HG03378 (cell line): ENCODE data around the gene RFC2.
A peak's percentile ranks its signal among the peaks of the same experiment; 100 is the strongest.
"Not testable (repeated sequence)": the region's sequence is repeated elsewhere in the genome, so short reads cannot be mapped to it uniquely, and the experiment has no call there.

Experiments used
- ATAC-seq: cut with Tn5 transposase; IDR thresholded peaks from one replicate; pipeline ENCODE4 v1.9.1; 2021; ENCODE audit warnings: mild to moderate bottlenecking, moderate library complexity; ENCODE audit not compliant: unreplicated experiment

Gene RFC2

DNA sequence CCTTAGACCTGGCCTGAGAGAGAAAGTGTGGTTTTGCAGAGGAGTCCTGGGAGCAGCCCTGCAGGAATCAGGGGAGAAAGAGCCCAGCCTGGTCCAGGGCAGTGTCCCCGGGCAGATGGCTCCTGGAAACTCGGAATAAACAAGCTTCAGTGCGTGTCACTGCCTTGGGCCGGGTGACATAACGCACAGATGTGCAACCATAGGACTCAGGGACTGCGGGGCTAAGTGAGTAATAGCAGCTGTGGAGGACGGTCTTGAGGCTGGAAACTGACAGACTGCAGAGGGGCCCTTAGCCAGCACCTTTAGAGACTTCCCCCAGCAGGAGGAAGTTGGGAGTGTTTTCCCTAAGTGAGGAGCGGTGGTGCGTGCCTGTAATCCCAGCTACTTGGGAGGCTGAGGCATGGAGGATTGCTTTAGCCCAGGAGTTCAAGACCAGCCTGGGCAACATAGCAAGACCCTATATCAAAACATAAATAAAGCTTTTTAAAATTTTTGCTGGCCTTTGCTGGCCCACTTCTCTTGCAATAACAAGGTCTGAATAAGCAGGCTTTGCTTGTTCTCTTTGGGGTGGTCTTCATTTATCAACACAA, 29.8 kb upstream of the RFC2 start:
- no peak for ATAC-seq

DNA sequence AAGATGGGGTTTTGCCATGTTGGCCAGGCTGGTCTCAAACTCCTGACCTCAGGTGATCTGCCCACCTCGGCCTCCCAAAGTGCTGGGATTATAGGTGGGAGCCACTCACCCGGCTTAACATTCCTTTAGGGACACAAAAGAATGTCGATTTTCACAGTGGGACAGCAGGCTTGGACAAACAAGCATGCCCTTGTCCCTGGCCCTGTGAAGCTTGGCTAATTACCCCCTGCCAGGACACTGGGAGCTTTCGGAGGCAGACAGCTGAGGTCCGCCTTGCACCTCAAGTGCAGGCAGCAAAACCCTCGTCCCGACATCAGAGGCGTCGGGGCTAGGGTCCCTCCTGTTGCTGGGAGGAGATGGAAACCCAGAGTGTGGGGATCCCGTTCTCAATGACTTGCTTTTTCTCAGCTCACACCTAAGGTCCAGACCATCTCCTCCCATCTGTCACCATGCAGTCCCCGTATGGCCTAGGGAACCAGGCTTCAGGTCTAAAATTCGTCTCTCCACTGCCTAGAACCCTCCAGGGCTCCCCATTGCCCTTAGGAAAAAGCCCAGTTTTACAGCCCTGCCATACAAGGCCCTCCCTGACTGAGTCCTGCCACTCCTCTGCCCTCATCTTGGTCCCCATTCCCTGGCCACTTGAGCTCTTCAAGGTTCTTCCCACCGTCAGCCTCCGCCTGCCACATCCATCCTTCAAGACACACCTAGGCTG, 28.7 kb upstream of the RFC2 start:
- no peak for ATAC-seq

DNA sequence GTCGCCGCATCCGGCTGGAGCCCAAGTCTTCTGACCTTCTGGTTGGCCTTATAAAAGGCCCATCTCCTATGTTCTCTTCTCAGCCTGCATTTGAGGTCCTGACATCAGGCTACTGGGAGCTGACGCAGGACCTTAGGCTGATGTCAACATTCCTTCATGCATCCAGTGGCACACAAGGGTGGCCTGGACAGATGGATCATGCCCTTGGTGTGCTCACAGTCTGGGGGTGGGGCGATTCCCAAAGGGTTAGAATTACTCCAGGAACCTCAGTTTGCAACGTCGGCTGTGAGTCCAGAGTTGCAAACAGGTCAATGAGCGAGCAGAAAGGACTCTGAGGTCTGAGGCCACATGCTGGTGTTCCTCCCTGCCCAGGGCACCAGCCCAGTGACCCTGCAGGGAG, 26.8 kb upstream of the RFC2 start:
- no peak for ATAC-seq

DNA sequence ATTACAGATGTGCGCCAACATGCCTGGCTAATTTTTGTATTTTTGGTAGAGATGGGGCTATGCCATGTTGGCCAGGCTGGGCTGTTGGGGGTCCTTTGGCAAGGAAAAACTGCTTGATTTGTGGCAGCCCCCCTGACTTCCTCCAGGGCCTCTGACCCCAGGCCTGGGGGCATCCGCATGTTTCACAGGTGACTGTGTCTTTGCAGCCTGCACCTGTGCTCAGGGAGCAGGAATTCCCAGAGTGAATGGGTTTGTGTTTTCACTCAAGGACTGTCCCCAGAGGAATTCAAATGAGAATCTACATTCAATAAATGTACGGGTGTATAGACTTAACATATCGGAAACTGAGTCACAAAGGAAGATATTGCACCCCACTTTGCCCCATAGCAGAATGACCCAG, 23.4 kb upstream of the RFC2 start:
- ATAC-seq, result no peak

- no peak for ATAC-seq
Measured at GRCh38 chr7:74275401-74275881, 21.2 kb upstream of the RFC2 start.

DNA sequence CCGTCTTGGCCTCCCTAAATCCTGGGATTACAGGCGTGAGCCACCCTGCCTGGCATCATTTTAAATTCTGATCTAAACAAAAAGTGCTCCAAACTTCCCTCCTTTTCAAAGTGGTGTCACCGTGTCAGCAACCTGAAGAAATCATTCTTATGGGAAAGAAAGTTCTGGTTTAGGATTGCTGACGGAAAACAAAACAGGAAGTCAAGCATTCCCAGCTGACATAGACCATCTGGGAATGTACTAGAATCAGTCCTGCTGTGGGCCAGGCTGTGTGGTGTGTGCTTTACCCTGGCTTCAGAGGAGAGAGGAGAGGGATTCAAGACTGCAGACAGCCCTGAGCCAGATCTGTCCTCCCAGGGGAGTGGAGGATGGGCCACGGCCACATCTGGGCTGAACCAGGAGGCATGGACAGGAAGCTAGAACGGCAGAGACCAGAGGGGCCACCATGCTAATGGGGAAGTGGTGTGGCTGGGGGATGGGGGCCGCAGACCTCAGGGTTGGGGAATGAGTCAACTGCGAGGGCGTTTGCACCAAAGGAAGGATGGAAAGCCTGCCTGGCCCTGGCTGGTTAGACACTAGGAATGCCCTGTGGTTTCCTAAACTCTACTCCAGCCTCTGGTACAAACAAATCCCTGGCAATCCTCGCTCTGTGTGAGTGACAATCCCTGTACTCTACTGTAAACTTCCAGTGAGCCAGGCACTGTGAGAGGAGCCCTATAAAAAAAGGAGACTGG, 18.3 kb upstream of the RFC2 start:
- peak; percentile 62 for ATAC-seq

- ATAC-seq, result no peak
Measured at GRCh38 chr7:74271742-74272141, 17.5 kb upstream of the RFC2 start.

DNA sequence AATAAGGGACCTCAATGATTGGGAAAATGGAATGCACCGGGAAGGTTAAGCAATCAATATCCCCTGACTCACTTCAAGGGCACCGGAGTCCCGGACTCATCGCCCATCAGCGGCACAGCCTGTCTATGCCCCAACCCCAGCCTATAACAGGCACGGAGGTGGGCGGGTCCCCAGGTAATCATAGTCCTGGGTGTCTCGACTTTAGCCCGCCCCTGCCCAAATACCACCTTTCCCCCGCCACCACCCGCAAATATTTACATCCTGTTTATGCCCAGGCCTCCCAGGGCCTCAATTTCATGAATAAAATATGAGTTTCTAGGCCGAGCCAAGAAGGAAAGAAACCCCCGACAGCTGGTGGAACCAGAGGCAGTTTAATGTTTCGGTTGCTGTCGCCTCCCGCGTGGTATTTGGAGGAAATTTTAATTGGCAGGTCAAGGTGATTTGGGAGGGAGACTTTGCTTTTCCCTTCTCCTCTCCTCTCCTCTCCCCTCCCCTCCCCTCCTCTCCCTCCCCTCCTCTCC, 15.6 kb upstream of the RFC2 start:
- no peak for ATAC-seq

GRCh38 chr7:74267756-74268565, 13.8 kb upstream of the RFC2 start:
- ATAC-seq, result no peak

GRCh38 chr7:74266191-74266963, 12.2 kb upstream of the RFC2 start:
- no peak for ATAC-seq

DNA sequence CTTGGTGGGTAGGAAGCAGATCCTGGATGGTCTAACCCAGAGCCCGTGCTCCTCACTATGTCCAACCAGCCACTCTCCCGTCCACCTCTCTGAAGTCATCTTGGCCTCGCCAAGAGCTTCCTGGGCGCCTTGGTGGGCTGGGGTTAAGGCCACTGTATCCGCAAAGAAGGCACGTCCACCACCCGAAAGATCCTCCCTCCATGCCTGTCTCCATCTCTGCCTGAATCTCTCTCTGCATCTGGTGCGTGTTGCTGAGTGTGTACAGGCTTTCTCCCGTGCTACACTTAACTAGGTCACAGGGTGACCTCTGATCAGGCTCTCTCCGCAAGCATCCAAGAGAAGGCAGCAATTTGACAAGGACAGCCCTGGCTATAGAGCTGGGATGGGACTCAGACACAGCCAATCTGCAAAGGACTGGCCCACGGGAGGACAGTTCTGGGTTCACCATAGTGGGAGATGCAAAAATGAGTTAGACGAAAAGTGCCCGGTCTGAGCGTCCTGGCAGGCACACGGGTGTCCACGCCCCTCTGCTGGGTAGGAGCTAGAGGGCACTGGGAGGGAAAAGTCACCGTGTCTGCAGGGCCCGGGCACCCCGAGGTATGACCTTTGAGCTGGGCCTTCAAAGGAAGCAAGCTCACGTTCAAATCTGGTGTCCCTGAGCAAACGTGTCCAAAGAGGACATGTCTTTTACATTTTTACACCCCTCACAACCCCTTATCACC, 9.4 kb upstream of the RFC2 start:
- ATAC-seq, result no peak

DNA sequence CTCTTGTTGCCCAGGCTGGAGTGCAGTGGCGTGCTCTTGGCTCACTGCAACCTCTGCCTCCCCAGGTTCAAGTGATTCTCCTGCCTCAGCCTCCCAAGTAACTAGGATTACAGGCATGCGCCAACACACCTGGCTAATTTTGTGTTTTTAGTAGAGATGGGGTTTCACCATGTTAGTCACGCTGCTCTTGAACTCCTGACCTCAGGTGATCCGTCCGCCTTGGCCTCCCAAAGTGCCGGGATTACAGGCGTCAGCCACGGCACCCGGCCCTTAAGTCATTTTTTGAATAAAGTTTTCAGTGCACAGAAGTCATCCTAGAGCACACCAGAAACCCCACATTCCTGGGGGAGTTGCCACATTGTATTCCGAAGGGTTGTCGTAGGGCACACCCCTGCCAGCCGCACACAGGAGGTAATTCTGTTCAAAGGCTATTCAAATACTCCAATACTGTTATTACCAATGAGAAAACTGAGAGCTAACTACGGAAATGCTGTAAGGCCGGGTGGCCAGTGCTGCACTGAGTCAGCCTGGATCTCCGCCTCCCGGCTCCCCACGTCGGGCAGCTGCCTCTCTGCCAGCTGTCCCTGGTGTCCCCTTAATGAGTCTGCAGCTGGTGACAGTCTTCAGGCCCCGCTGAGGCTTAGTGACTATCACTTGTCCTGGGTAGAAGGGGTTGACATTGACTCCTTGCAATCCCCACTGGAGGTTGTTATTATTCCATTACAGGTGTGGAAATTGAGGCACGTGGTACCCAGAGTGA, 8.6 kb upstream of the RFC2 start:
- no peak for ATAC-seq

- ATAC-seq, result no peak
Measured at GRCh38 chr7:74258639-74259038, 4.4 kb upstream of the RFC2 start.

DNA sequence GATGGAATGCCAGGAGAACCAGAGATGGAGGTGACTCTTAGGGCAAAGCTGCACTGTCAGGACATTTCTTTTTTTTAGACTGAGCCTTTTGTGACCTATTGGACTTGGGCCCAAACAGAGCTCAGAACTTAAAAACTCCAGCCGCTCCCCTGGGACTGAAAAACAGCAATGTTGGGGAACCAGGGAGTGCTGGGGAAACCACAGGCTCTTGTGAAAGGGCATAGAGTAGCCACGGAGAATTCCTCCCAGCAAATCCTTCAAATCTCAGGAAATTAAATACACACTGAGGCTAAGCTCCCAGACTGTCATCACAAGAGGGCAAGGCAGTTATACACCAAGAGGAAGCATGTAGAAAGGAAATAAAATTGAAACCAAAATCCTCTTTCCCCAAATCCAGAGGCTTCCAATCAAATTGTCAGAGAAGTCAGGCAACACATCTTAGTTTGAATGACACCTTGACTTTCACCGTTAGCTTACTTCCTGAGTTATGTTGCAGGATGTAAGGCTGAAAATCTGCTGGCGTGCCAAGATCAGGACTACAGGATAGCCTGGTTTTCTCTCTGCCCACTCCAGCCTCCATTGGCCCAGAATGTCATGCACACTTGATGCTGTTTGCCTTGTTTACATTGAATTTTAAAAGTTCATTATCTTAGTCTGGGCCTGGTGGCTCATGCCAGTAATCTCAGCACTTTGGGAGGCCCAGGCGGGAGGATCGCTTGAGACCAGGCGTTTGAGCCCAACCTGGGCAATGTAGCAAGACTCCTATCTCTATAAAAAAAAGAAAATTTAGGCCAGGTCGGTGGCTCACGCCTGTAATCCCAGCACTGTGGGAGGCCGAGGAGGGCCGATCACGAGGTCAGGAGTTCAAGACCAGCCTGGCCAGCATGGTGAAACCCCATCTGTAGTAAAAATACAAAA, 2.6 kb upstream of the RFC2 start:
- no peak for ATAC-seq

DNA sequence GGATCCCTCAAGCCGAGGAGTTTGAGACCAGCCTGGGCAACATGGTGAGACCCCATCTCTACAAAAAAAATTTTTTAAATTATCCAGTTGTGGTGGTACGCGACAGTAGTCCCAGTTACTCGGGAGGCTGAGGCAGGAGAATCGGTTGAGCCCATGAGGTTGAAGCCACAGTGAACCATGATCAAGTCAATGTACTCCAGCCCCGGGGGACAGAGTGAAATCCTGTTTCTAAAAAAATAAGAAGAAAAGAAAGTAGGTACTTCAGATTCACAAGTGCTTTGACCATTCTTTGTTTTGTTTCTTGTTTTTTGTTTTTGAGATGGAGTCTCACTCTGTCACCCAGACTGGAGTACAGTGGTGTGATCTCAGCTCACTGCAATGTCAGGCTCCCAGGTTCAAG, 1.3 kb upstream of the RFC2 start:
- ATAC-seq, result not testable (repeated sequence)

DNA sequence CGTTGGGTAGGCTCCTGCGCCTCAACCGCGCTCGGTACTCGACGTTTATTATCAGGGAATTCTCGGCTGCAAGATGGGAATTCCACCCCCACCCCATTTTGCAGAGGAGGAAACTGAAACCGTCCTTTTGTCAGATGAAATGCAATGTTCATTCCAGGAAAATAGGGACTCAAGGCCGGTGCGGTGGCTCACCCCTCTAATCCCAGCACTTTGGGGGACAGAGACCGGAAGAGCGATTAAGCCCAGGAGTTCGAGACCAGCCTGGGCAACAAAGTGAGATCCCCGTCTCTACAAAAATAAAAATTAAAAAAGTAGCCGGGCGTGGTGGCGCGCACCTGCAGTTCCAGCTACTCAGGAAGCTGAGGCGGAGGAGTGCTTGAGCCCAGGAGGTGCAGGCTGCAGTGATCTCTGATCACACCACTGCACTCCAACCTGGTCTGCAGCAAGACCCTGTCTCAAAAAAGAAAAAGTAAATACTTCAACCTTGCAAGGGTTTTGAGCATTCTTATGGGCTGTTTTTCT, 720 bp upstream of the RFC2 start:
- no peak for ATAC-seq

GRCh38 chr7:74253835-74254128, 417 bp downstream of the RFC2 start:
- ATAC-seq, result peak; percentile 6

DNA sequence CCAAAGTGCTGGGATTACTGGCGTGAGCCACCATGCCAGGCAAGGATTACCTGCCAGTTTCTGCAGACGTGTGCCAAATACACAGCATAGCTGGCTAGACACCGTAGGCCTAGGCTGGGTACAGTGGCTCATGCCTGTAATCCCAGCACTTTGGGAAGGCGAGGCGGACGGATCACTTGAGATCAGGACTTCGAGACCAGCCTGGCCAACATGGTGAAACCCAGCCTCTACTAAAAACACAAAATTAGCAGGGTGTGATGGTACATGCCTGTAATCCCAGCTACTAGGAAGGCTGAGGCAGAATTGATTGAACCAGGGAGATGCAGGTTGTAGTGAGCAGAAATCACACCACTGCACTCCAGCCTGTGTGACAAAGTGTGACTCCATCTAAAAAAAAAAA, 868 bp downstream of the RFC2 start:
- ATAC-seq, result no peak
